Measurements from ENCODE around the gene ZNF385A.

DNA sequence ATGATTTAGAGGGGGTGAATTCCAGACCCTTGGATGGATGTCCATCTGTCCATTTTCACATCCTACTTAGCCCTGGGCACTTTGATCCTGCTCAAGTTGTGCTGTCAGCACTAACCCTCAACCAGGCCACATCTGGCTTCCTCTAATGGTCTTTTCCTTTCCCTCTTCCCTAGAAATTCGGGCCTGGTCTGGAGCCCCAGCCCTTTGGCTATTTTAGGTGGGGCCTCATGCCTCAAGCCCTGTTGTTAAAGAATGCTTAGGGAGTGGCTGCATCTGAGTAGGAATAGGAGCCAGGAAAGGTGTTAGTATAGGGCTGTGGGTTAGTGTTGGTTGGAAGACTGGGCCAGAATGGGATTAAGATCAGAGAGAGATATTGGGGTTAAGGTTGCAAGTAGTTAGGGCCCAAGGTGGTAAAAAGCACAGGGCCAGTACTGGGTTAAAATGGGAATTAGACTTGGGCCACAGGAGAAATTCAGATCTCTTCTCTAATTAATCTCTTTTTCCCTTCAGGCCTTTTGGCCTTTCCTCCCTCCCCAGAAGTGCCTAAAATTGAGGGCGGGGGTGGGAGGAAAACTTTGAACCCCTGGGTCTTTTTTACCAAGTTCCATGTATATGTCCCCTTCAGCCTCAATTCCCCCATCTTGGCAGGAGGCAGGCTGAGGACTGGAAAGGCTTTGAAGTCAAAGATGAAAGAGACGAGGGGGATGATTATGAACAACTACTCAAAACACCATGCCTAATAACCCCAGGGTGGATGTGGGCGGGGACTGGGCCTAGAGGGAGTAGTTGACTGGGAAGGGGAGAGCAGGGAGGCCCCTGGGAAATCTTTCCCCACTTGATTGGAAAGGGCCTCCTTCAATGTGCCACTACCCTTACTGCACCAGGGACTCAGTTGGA, 4.0 kb upstream of the ZNF385A start:
- TF ChIP-seq RBAK (tag by site-specific recombination; IDR thresholded peaks at IDR 0.05) (no peak), ZNF221 (tag by site-specific recombination; IDR thresholded peaks at IDR 0.05; ENCODE audit: borderline replicate concordance) (no peak), CTCF (tag by site-specific recombination; IDR thresholded peaks at IDR 0.05) (no peak), ZSCAN16 (tag by site-specific recombination; IDR thresholded peaks at IDR 0.05) (no peak), ZBTB10 (tag by site-specific recombination; IDR thresholded peaks at IDR 0.05) (no peak; the same call in 1 of the 2 replicates), PBX3 (CRISPR knock-in tag; IDR thresholded peaks at IDR 0.05) (no peak)
- TF ChIP-seq, protein P1, sequence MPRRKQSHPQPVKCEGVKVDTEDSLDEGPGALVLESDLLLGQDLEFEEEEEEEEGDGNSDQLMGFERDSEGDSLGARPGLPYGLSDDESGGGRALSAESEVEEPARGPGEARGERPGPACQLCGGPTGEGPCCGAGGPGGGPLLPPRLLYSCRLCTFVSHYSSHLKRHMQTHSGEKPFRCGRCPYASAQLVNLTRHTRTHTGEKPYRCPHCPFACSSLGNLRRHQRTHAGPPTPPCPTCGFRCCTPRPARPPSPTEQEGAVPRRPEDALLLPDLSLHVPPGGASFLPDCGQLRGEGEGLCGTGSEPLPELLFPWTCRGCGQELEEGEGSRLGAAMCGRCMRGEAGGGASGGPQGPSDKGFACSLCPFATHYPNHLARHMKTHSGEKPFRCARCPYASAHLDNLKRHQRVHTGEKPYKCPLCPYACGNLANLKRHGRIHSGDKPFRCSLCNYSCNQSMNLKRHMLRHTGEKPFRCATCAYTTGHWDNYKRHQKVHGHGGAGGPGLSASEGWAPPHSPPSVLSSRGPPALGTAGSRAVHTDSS (tag by site-specific recombination; IDR thresholded peaks at IDR 0.05): no peak
